Mucosa of descending colon (tissue), 3 donors: Measurements from ENCODE around the gene MAFG. TPM values are rescaled to one million over a fixed set of nuclear protein-coding genes. Genes with fewer than 3 reads are reported as not detected.

ENCODE experiments used
- ATAC-seq: fragments of 200-7000 bp; cut with Tn5 transposase; one replicate; pipeline ENCODE4 v1.9.1; 2020; ENCODE audit warnings: mild to moderate bottlenecking, moderate library complexity
- DNase-seq, 3 donors: peaks; one replicate each; pipeline ENCODE4 v3.0.0-alpha.2; 2020
- H3K36me3 ChIP-seq: fragments of 200-600 bp; one replicate; pipeline ENCODE4 v1.8.0; 2021; ENCODE audit warnings: low read depth, mild to moderate bottlenecking
- H3K4me1 ChIP-seq: fragments of 200-600 bp; one replicate; pipeline ENCODE4 v1.8.0; 2021; ENCODE audit warnings: low read depth, mild to moderate bottlenecking
- H3K4me3 ChIP-seq: fragments of 200-600 bp; one replicate; pipeline ENCODE4 v1.8.0; 2021; ENCODE audit warnings: mild to moderate bottlenecking
- H3K9me3 ChIP-seq: fragments of 200-600 bp; one replicate; pipeline ENCODE4 v1.8.0; 2021; ENCODE audit warnings: mild to moderate bottlenecking
- intact Hi-C, 2 donors: fragments of 100-400 bp; cut with DNase I in 1 of 2; cut with micrococcal nuclease in 1 of 2; formaldehyde crosslinking; loops; one replicate each; pipeline versions ENCODE4 v1.11.0 to v1.11.1; 2022; cut with DNase I, micrococcal nuclease
- total RNA-seq, 3 donors: library from RNA; stranded (reverse); fragmentation: NEBNext Ultra II Directional in 2 of 3; extraction: Animal tissue kit (Norgen Biotek cat#: 25700) in 2 of 3; gene quantifications; one replicate each; pipeline versions ENCODE4 v1.2.1 to v1.2.4, GENCODE V29; 2021 to 2023
- TF ChIP-seq, protein P1 (sequence below): fragments of 200-600 bp; IDR thresholded peaks from one replicate; pipeline ENCODE4 v1.8.0; 2022; ENCODE audit warnings: antibody characterized with exemption, mild to moderate bottlenecking
- donor health status: DM: no; HTN: no; CAD: no; lungs with moderate emphysema.
- donor health status: DM: no; HTN: no; CAD: no.
- donor health status: DM: no; HTN: yes; CAD: no.

MAFG gene
- total RNA-seq, 3 donors from 2014 or later: 17.4 to 34.0 (median 21.1) TPM

DNA sequence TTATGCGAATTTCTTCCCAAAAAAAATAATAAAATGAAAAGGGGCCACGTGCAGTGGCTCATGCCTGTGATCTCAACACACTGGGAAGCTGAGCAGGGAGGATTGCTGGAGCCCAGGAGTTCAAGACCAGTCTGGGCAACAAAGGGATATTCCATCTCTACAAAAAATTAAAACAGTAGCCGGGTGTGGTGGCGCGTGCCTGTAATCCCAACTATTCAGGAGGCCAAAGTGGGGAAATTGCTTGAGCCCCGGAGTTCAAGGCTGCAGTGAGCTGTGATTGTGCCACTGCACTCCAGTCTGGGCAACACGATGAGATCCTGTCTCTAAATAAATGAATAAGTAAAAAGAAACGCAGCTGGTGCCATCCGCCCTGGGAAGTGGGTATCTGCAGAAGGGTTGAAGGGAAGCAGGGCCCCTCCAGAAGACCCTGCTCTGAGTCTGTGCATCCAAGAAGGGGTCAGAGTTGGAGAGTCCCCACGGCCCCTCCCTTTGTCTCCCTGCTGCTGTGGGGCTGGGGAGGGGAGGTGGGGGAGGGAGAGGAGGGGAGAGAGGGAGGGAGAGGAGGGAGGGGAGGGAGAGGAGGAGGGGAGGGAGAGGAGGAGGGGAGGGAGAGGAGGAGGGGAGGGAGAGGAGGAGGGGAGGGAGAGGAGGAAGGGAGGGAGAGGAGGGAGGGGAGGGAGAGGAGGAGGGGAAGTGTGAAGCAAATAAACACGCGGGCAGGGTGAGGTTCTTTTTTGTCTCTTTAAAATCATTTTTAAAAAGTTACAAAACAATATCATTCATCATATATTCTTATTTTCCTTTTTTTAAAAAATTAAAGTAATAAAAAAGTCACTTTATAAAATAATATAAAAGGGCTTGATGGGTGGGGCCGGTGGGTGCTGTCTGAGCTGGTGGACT, 24.5 kb upstream of the MAFG start:
- TF ChIP-seq, protein P1, sequence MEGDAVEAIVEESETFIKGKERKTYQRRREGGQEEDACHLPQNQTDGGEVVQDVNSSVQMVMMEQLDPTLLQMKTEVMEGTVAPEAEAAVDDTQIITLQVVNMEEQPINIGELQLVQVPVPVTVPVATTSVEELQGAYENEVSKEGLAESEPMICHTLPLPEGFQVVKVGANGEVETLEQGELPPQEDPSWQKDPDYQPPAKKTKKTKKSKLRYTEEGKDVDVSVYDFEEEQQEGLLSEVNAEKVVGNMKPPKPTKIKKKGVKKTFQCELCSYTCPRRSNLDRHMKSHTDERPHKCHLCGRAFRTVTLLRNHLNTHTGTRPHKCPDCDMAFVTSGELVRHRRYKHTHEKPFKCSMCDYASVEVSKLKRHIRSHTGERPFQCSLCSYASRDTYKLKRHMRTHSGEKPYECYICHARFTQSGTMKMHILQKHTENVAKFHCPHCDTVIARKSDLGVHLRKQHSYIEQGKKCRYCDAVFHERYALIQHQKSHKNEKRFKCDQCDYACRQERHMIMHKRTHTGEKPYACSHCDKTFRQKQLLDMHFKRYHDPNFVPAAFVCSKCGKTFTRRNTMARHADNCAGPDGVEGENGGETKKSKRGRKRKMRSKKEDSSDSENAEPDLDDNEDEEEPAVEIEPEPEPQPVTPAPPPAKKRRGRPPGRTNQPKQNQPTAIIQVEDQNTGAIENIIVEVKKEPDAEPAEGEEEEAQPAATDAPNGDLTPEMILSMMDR: no peak
- H3K36me3 ChIP-seq: no peaks in the 10 kb centered on the region
- H3K4me1 ChIP-seq: no peaks in the 10 kb centered on the region
- H3K9me3 ChIP-seq: no peaks in the 10 kb centered on the region
- H3K4me3 ChIP-seq: no peak overlapping the region
- no peak for ATAC-seq
- DNase-seq: no peak
- intact Hi-C loops: no loop called here

- Histone ChIP-seq H3K4me1 (no peaks in the 10 kb centered on the region), H3K36me3 (no peaks in the 10 kb centered on the region), H3K4me3 (no peak overlapping the region), H3K9me3 (no peaks in the 10 kb centered on the region)
- ATAC-seq (no peak), DNase-seq (no peak)
- TF ChIP-seq, protein P1: no peak
- intact Hi-C loops: no loop called here
These were observed 23.0 kb upstream of the MAFG start for GRCh38 chr17:81950501-81950900.

GRCh38 chr17:81948635-81949378, 21.3 kb upstream of the MAFG start:
- no peaks in the 10 kb centered on the region for H3K9me3 ChIP-seq
- ATAC-seq (no peak), DNase-seq (no peak)
- intact Hi-C loops: no loop called here
- no peak overlapping the region for H3K4me3 ChIP-seq
- no peaks in the 10 kb centered on the region for H3K36me3 ChIP-seq
- no peaks in the 10 kb centered on the region for H3K4me1 ChIP-seq
- TF ChIP-seq, protein P1: no peak

- H3K36me3 ChIP-seq: no peaks in the 10 kb centered on the region
- intact Hi-C loops: no loop called here
- H3K4me1 ChIP-seq: no peaks in the 10 kb centered on the region
- H3K4me3 ChIP-seq: no peak within 1 kb of the TSS
- H3K9me3 ChIP-seq: no peaks in the 10 kb centered on the region
- ATAC-seq (no peak), DNase-seq (no peak)
- TF ChIP-seq, protein P1: no peak
These were observed 19.7 kb upstream of the MAFG start, which contains the start of gene MYADML2 for GRCh38 chr17:81947189-81947588. TSS of gene MYADML2 (minus strand) at chr17:81947233. CDS start at chr17:81941741, 5,492 bp downstream.

GRCh38 chr17:81944858-81945257, 17.3 kb upstream of the MAFG start:
- H3K4me3 ChIP-seq: no peak overlapping the region
- H3K9me3 ChIP-seq: no peaks in the 10 kb centered on the region
- peaks cover 4% of the 10 kb centered on the region for H3K4me1 ChIP-seq
- no peaks in the 10 kb centered on the region for H3K36me3 ChIP-seq
- DNase-seq (no peak), ATAC-seq (no peak)
- TF ChIP-seq, protein P1: no peak
- intact Hi-C loops: no loop called here
